HG02763 (cell line): Measurements from ENCODE around the gene NPAS3.

Experiments used
- ATAC-seq: cut with Tn5 transposase; IDR thresholded peaks from one replicate; pipeline ENCODE4 v1.9.1; 2021; ENCODE audit warnings: mild to moderate bottlenecking, moderate library complexity; ENCODE audit not compliant: unreplicated experiment

The NPAS3 gene

GRCh38 chr14:33799705-33800570 is 861.3 kb downstream of the NPAS3 start:
- ATAC-seq = no peak

- ATAC-seq = no peak
Observed at GRCh38 chr14:33800735-33801163, 862.1 kb downstream of the NPAS3 start.

GRCh38 chr14:33802737-33803136 is 864.1 kb downstream of the NPAS3 start:
- no peak for ATAC-seq

- ATAC-seq = no peak
Observed at GRCh38 chr14:33805593-33805992, 866.9 kb downstream of the NPAS3 start.

GRCh38 chr14:33806905-33807304 is 868.2 kb downstream of the NPAS3 start:
- ATAC-seq = no peak

GRCh38 chr14:33808187-33808586 is 869.5 kb downstream of the NPAS3 start:
- no peak for ATAC-seq

GRCh38 chr14:33809396-33809981 is 870.8 kb downstream of the NPAS3 start:
- no peak for ATAC-seq

DNA sequence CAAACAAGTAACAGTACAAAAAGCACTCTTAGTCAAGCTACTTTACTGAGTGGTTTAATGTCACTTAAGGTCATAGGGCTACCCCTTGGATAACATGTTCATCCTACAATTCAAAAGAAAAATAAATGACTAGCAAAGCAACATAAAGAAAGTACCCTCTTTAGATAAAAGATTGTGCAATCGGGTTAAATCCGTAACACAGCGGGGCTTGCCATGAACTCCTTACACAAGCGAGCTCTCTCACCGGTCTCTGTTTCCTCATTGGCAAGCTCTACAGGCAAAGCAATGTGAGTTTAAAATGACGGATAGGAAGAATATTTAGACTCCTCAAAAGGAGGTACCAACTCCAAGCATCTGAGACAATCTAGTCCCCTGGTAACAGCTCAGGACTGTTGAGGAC is 871.6 kb downstream of the NPAS3 start:
- no peak for ATAC-seq

GRCh38 chr14:33811721-33812120 is 873.0 kb downstream of the NPAS3 start:
- no peak for ATAC-seq

- ATAC-seq = no peak
Observed at GRCh38 chr14:33812181-33812580, 873.5 kb downstream of the NPAS3 start.

DNA sequence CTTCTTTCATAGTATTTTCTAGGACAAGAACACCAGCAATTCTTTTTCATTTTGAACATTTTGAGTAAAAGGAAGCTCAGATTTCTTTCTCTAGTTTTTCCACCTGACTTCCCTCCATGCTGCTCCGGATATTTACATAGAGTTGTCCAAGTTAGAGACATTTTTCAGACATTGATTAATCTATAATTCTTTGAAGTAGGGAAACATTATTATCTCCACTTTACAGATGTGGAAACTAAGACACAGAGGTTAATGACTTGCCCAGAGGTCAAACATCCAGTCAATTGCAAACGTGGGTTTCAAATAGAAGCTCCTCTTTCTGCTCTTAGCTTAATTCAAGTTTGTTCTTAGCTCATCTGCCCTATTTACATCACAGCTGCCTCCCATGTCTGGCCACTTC is 873.9 kb downstream of the NPAS3 start:
- no peak for ATAC-seq

GRCh38 chr14:33814010-33814409 is 875.3 kb downstream of the NPAS3 start:
- no peak for ATAC-seq

- no peak for ATAC-seq
Observed at GRCh38 chr14:33833706-33834465, 895.2 kb downstream of the NPAS3 start.

GRCh38 chr14:33834466-33835260 is 896.0 kb downstream of the NPAS3 start:
- ATAC-seq = no peak

DNA sequence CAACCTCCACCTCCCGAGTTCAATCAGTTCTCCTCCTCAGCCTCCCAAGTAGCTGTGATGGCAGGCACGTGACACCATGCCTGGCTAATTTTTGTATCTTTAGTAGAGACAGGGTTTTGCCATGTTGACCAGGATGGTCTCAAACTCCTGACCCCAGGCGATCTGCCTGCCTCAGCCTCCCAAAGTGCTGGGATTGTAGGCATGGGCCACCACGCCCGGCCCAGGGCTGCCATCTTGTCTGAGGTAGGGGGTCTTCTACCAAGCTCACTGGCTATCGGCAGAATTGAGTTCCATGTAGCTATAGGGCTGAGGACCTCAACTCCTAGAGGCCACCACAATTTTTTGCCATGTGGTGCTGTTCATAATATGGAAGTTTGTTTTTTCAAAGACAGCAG is 896.6 kb downstream of the NPAS3 start:
- no peak for ATAC-seq

- no peak for ATAC-seq
Observed at GRCh38 chr14:33835677-33836076, 897.0 kb downstream of the NPAS3 start.

GRCh38 chr14:33836203-33836899 is 897.7 kb downstream of the NPAS3 start:
- no peak for ATAC-seq

- no peak for ATAC-seq
Observed at GRCh38 chr14:33836900-33837577, 898.4 kb downstream of the NPAS3 start.

DNA sequence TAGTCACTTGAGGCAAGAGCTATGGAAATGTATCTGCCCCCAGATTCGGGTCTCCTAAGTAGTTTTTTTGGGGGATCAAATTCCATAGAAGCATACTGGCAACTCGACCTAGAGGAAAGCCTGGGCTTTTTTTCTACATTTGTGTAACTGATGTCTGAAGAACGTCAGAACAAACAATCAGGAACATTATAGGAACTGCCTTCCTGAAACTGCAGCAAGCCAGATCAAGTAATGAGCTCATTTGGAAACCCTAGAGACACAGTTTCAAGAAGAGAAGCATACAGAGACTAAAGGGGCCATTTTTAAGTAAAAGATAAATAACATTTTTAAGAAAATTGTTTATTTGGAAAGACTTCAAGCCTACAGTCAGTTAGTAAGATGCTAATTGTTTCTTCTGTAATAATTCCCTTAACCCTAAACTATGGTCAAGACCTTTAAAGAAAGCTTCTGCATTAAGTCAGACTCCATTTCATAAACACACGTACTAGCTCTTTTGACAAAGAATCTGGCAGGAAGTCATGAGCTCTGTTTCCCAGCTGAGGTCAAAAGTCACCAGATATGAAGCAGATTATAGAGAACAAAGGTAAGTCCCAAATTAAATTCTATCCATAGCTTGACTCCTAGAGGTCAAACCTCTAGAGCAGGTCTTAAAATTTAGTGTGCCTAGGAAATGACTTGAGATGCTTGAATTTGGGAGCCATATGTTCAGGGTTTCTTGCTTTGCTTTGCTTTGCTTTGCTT is 899.4 kb downstream of the NPAS3 start:
- no peak for ATAC-seq
